ENCODE data around the gene GDF15. TPM values are rescaled to one million over a fixed set of nuclear protein-coding genes. Genes with fewer than 3 reads are reported as not detected.

The GDF15 gene
- total and polyA plus RNA-seq, 2 donors (not counting 3 experiments of a cell fraction or from before 2014, with no cell fraction given): 165 to 206 TPM

DNA sequence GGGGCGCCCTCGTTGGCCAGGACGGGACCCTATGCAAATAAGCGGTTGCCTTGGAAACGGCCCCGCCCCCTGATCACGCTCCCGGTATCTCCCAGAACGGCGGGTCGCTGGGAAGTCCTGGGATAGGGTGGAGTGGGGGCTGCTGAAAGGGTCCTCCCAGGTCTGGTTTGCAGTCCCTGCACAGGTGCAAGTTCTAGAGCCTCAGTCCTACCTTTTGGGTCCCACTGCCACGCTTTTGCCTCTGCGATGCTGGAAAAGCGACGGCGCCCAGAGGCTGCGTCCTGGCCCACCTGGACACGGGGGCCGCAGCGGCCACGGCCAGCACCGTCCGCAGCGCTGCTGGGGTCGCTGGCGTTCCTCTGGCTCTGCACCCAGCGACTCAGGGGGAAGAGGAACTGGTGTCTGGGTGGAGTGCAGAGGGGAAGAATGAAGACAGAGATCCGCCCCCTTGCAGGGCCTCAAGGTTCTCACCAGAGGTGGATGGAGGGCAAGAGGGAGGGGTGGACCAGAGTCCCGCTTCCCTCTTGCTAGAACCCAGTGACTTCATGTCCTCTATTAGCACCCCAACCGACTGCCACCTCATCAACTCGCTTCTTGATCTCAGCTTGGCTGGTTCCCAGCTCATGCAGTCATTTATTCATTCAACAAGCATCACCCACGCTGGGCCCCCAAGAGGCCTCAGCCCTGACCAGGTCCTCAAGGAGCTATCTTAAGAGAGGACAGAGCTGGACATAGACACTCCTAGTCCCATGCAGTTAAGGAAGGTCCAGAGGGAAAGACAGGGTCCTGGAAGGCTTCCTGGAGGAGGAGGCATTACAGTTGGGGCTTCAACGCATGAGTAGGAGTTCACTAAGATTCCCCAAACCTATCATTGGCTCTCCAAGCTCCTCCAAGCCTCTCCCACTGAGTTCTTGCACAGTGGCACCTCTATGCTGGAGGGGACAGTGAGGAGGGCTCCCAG, 11.6 kb downstream of the GDF15 start, which contains the start of gene LRRC25:
LRRC25 (minus strand) TSS at position 381 of the 961 bp plus-strand sequence. CDS start 659 bp downstream, outside the sequence.
- POLR2A ChIA-PET: interaction anchor here (1.1 to 1.4 kb wide), 2 partner anchors 11 to 12 kb away, joined by 3 read pairs; partner anchors contain the start of gene GDF15
- no peak within 1 kb of the TSS for H3K27ac ChIP-seq (ENCODE audit: insufficient read depth, low read depth, low read length)
- H4K20me1 ChIP-seq (replicated peaks; ENCODE audit: control insufficient read depth, extremely low read depth, insufficient read depth, low read length): no peaks in the 10 kb centered on the region
- H3K9me3 ChIP-seq (replicated peaks; ENCODE audit: control insufficient read depth, insufficient read depth, low read length): no peaks in the 10 kb centered on the region
- no peak within 1 kb of the TSS for H3K9ac ChIP-seq (replicated peaks; ENCODE audit: extremely low read depth, insufficient read depth, low read length)
- no peak for TF ChIP-seq MYC (IDR thresholded peaks at IDR 0.05; ENCODE audit: low read depth, low read length)
- no peak for TF ChIP-seq MAX (IDR thresholded peaks at IDR 0.05; ENCODE audit: insufficient read depth, insufficient read length)
- no peak for TF ChIP-seq JUN (IDR thresholded peaks at IDR 0.05; ENCODE audit: borderline replicate concordance, insufficient read depth, insufficient read length, low read depth)
- TF ChIP-seq EZH2 (IDR thresholded peaks at IDR 0.05; ENCODE audit: borderline replicate concordance, low read depth, low read length, severe bottlenecking): no peak
- no peak for TF ChIP-seq FOS (IDR thresholded peaks at IDR 0.05; ENCODE audit: borderline replicate concordance, insufficient read depth, low read length)
- TF ChIP-seq CTCF (IDR thresholded peaks at IDR 0.05; ENCODE audit: extremely low read depth in 1 of 2, insufficient read depth in 1 of 2, low read depth in 1 of 2, low read length in 2 of 2): no peak
- H3K27me3 ChIP-seq (ENCODE audit: control insufficient read depth in 2 of 2, insufficient read depth in 2 of 2, low read length in 2 of 2): no peaks in the 10 kb centered on the region
- CTCF ChIA-PET: interaction anchor here (0.5 to 3.0 kb wide), 4 partner anchors 9 to 1956 kb away, joined by 3 to 9 read pairs (median 6); partner anchors contain the start of gene GDF15
- dilution Hi-C loops (cut with MboI; ENCODE audit: extremely low pct_ligation_motif_present, low sequenced_read_pairs) (no loop called here), intact Hi-C loops (cut with micrococcal nuclease) (no loop called here)
- H2AFZ ChIP-seq (ENCODE audit: low read depth, low read length): no peak within 1 kb of the TSS
- no peak within 1 kb of the TSS for H3K4me2 ChIP-seq (ENCODE audit: insufficient read depth, low read length)
- no peaks in the 10 kb centered on the region for H3K9me1 ChIP-seq (replicated peaks; ENCODE audit: control insufficient read depth, extremely low read depth, insufficient read depth, low read length)
- DNase-seq (ENCODE audit: low read depth, low spot score) (no peak), FAIRE-seq (no peak)
- peaks cover 3% of the 10 kb centered on the region for H3K4me1 ChIP-seq (ENCODE audit: control insufficient read depth, extremely low read depth, insufficient read depth, low read length)
- no peak within 1 kb of the TSS for H3K4me3 ChIP-seq (replicated peaks in 1 of 3; ENCODE audit: insufficient read depth in 1 of 3, low read depth in 1 of 3, low read length in 3 of 3)
- H3K36me3 ChIP-seq (ENCODE audit: control insufficient read depth in 2 of 2, extremely low read depth in 1 of 2, insufficient read depth in 2 of 2, low read length in 2 of 2): no peaks in the 10 kb centered on the region
- no TSS peak for BruUV-seq (replicated peaks)
- no peaks in the 10 kb centered on the region for H3K79me2 ChIP-seq (ENCODE audit: control insufficient read depth, insufficient read depth, low read length)

Data from endothelial cell of umbilical vein (primary cell).